H9 (cell line): ENCODE results near the gene CFAP54. TPM values are rescaled to one million over a fixed set of nuclear protein-coding genes. Genes with fewer than 3 reads are reported as not detected.

Experiments
- DNase-seq: peaks from one replicate; pipeline ENCODE4 v3.0.0-alpha.2; 2017
- H2AFZ ChIP-seq: one replicate; pipeline ENCODE4 v1.6.1; 2013; ENCODE audit warnings: mild to moderate bottlenecking, low read length, control low read depth, moderate library complexity
- H2AK5ac ChIP-seq: 2 replicates; pipeline ENCODE4 v1.6.1; 2013; ENCODE audit warnings: low read length, control low read depth, mixed read lengths; ENCODE audit not compliant: insufficient read length
- H2BK120ac ChIP-seq: one replicate; pipeline ENCODE4 v1.6.1; 2013; ENCODE audit warnings: low read depth, mild to moderate bottlenecking, low read length, control low read depth, inconsistent platforms; ENCODE audit not compliant: poor library complexity, severe bottlenecking
- H2BK12ac ChIP-seq: 2 replicates; pipeline ENCODE4 v1.6.1; 2013; ENCODE audit warnings: low read length, control low read depth, mixed read lengths, low read depth; ENCODE audit not compliant: insufficient read length
- H2BK15ac ChIP-seq: 2 replicates; pipeline ENCODE4 v1.6.1; 2013; ENCODE audit warnings: low read depth, low read length, control low read depth
- H2BK20ac ChIP-seq: one replicate; pipeline ENCODE4 v1.6.1; 2013; ENCODE audit warnings: low read depth, mild to moderate bottlenecking, low read length, control low read depth, inconsistent platforms; ENCODE audit not compliant: poor library complexity, severe bottlenecking
- H2BK5ac ChIP-seq: 2 replicates; pipeline ENCODE4 v1.6.1; 2013; ENCODE audit warnings: low read length, control low read depth, mixed read lengths; ENCODE audit not compliant: insufficient read length
- H3K14ac ChIP-seq: 2 replicates; pipeline ENCODE4 v1.6.1; 2013; ENCODE audit warnings: low read length, control low read depth; ENCODE audit not compliant: insufficient read depth
- H3K18ac ChIP-seq: 2 replicates; pipeline ENCODE4 v1.6.1; 2013; ENCODE audit warnings: low read depth, mild to moderate bottlenecking, mixed read lengths, low read length, control low read depth; ENCODE audit not compliant: insufficient read length
- H3K23ac ChIP-seq: 2 replicates; pipeline ENCODE4 v1.6.1; 2013; ENCODE audit warnings: low read length, control low read depth, mixed read lengths, low read depth; ENCODE audit not compliant: insufficient read length
- H3K23me2 ChIP-seq: 2 replicates; pipeline ENCODE4 v1.6.1; 2013; ENCODE audit warnings: low read depth, mild to moderate bottlenecking, mixed read lengths, low read length, control low read depth; ENCODE audit not compliant: insufficient read length, poor library complexity, severe bottlenecking
- H3K27ac ChIP-seq: 2 replicates; pipeline ENCODE4 v1.5.1; 2013; ENCODE audit warnings: low read length, control low read depth, mixed read lengths, low read depth; ENCODE audit not compliant: insufficient read length
- H3K27me3 ChIP-seq: 2 replicates; pipeline ENCODE4 v1.6.1; 2013; ENCODE audit warnings: low read length, control low read depth, inconsistent platforms; ENCODE audit not compliant: insufficient read depth
- H3K4ac ChIP-seq: 2 replicates; pipeline ENCODE4 v1.6.1; 2013; ENCODE audit warnings: low read depth, mild to moderate bottlenecking, control low read depth, inconsistent platforms, low read length, moderate library complexity
- H3K4me1 ChIP-seq: 2 replicates; pipeline ENCODE4 v1.6.1; 2013; ENCODE audit warnings: low read length, control low read depth, inconsistent platforms; ENCODE audit not compliant: insufficient read depth
- H3K4me2 ChIP-seq: 2 replicates; pipeline ENCODE4 v1.6.1; 2013; ENCODE audit warnings: low read length, control low read depth, mixed read lengths; ENCODE audit not compliant: insufficient read length, insufficient read depth
- H3K56ac ChIP-seq: 2 replicates; pipeline ENCODE4 v1.6.1; 2013; ENCODE audit warnings: low read depth, mild to moderate bottlenecking, mixed read lengths, low read length, control low read depth; ENCODE audit not compliant: insufficient read length
- H3K79me1 ChIP-seq: 2 replicates; pipeline ENCODE4 v1.6.1; 2013; ENCODE audit warnings: low read depth, mild to moderate bottlenecking, moderate library complexity, low read length, control low read depth, inconsistent platforms; ENCODE audit not compliant: insufficient read depth, poor library complexity, severe bottlenecking
- H3K79me2 ChIP-seq: 2 replicates; pipeline ENCODE4 v1.6.1; 2013; ENCODE audit warnings: low read length, control low read depth, inconsistent platforms; ENCODE audit not compliant: insufficient read depth
- H3K9ac ChIP-seq: 2 replicates; pipeline ENCODE4 v1.6.1; 2013; ENCODE audit warnings: low read length, control low read depth, mixed read lengths; ENCODE audit not compliant: insufficient read length; ENCODE audit errors: extremely low read depth
- H3K9me3 ChIP-seq: one replicate; pipeline ENCODE4 v1.6.1; 2013; ENCODE audit warnings: low read depth, low read length, inconsistent platforms; ENCODE audit not compliant: control insufficient read depth
- H3T11ph ChIP-seq: one replicate; pipeline ENCODE4 v1.6.1; 2013; ENCODE audit warnings: mild to moderate bottlenecking, low read length, control low read depth, inconsistent platforms
- H4K20me1 ChIP-seq: one replicate; pipeline ENCODE4 v1.6.1; 2013; ENCODE audit not compliant: control insufficient read depth, insufficient read length, insufficient read depth
- H4K5ac ChIP-seq: 2 replicates; pipeline ENCODE4 v1.6.1; 2013; ENCODE audit warnings: low read depth, mild to moderate bottlenecking, mixed read lengths, low read length, control low read depth; ENCODE audit not compliant: insufficient read length
- H4K8ac ChIP-seq: replicated peaks from 2 replicates; pipeline ENCODE4 v1.6.1; 2013; ENCODE audit warnings: low read length, control low read depth, mixed read lengths, low read depth; ENCODE audit not compliant: insufficient read length
- H4K91ac ChIP-seq: 2 replicates; pipeline ENCODE4 v1.6.1; 2013; ENCODE audit warnings: low read depth, mild to moderate bottlenecking, moderate library complexity, mixed read lengths, low read length, control low read depth; ENCODE audit not compliant: insufficient read length
- H3K27ac Mint-ChIP-seq, 3 experiments: 2 replicates in 2 of 3; 3 replicates in 1 of 3; pipeline ENCODE4 v1.8.0; 2020 to 2021; ENCODE audit warnings: mixed read lengths in 3 of 3, mild to moderate bottlenecking in 1 of 3, moderate library complexity in 1 of 3
- H3K27me3 Mint-ChIP-seq: 2 replicates; pipeline ENCODE4 v1.8.0; 2021; ENCODE audit warnings: low read depth, mild to moderate bottlenecking, moderate library complexity, mixed read lengths
- H3K36me3 Mint-ChIP-seq, 3 experiments: 2 replicates in 2 of 3; 3 replicates in 1 of 3; pipeline ENCODE4 v1.8.0; 2020 to 2021; ENCODE audit warnings: low read depth in 3 of 3, mixed read lengths in 3 of 3; ENCODE audit not compliant: insufficient read depth in 1 of 3
- H3K4me1 Mint-ChIP-seq, 2 experiments: 2 replicates each; pipeline ENCODE4 v1.8.0; 2020; ENCODE audit warnings: mixed read lengths in 2 of 2
- H3K4me3 Mint-ChIP-seq, 2 experiments: 2 replicates in 1 of 2; 3 replicates in 1 of 2; pipeline ENCODE4 v1.8.0; 2020 to 2021; ENCODE audit warnings: mild to moderate bottlenecking in 2 of 2, mixed read lengths in 2 of 2, moderate library complexity in 1 of 2
- H3K9me3 Mint-ChIP-seq, 2 experiments: 2 replicates in 1 of 2; 3 replicates in 1 of 2; pipeline ENCODE4 v1.8.0; 2020; ENCODE audit warnings: mild to moderate bottlenecking in 2 of 2, mixed read lengths in 2 of 2, moderate library complexity in 1 of 2
- WGBS: extraction: QIAGEN DNeasy Blood & Tissue Kit; methylation state at CpG from one replicate; pipeline ENCODE4 v1.1.7; 2013; ENCODE audit warnings: missing lambda C conversion rate, low lambda C conversion rate, mixed read lengths; ENCODE audit not compliant: insufficient read length; ENCODE audit errors: extremely low coverage; 5-methylcytosine and 5-hydroxymethylcytosine counted together
- total RNA-seq: library from RNA; stranded (reverse); gene quantifications from 2 replicates; pipeline ENCODE4 v1.2.1, GENCODE V29; 2021
- TF ChIP-seq, protein P1 (sequence below): fragments of 200-600 bp; sonication (generic); conservative IDR thresholded peaks from 3 replicates; pipeline ENCODE4 v1.8.0; 2021; ENCODE audit warnings: antibody characterized with exemption, mild to moderate bottlenecking

Gene CFAP54
- total RNA-seq, 1 experiment from 2014 or later, result 0.24 TPM

DNA sequence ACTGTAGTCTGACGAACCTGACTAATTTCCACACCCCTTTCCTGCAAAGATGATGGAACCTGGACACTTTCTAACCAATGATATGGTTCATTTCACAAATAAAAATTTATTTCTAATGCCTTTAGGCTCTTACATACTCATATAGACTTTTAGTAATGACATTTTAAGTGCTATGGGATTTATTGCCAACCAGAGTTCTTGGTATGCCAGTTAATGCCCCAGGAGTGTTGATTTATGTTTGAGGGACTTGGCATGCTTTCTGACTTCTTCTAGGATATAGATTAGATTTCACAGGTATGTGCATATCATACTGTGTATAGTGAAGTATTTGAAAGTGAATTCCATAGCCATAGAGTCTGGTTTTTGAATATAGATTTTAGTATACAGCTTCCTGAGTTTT is 159.5 kb downstream of the CFAP54 start:
- H4K5ac ChIP-seq, result no peak overlapping the region
- H3K9me3 Mint-ChIP-seq, result peaks cover 3 to 10% of the 10 kb centered on the region in 2 experiments; a peak in 4 of 5 replicates

More for the DNA sequence above, 159.5 kb downstream of the CFAP54 start:
- H2BK15ac ChIP-seq, result no peak overlapping the region
- no peak overlapping the region for H3K56ac ChIP-seq
- no peak overlapping the region for H2BK20ac ChIP-seq
- H4K91ac ChIP-seq, result no peak overlapping the region
- H3K9ac ChIP-seq, result no peak overlapping the region
- H3K79me2 ChIP-seq, result no peaks in the 10 kb centered on the region
- no peak overlapping the region for H2BK5ac ChIP-seq
- H3K23ac ChIP-seq, result no peak overlapping the region
- no peaks in the 10 kb centered on the region; the same call in 1 of the 2 replicates for H3K4me1 ChIP-seq
- no peak overlapping the region for H3T11ph ChIP-seq
- no peak overlapping the region for H3K4ac ChIP-seq
- no peak overlapping the region for H4K8ac ChIP-seq
- no peak overlapping the region for H3K18ac ChIP-seq
- H3K27me3 ChIP-seq, result no peaks in the 10 kb centered on the region
- Mint-ChIP-seq H3K36me3 (0 out of 7 replicates have a peak, but pooled peaks cover 0 to 1% (median 0%) of the 10 kb centered on the region in 3 experiments), H3K27me3 (no peaks in the 10 kb centered on the region), H3K4me3 (no peak overlapping the region), H3K4me1 (0 out of 4 replicates have a peak, but pooled peaks cover 2% of the 10 kb centered on the region in 2 experiments), H3K27ac (no peak overlapping the region)
- DNase-seq, result no peak
- no peak overlapping the region for H2AFZ ChIP-seq
- no peaks in the 10 kb centered on the region for H3K79me1 ChIP-seq
- no peak overlapping the region for H3K27ac ChIP-seq
- no peaks in the 10 kb centered on the region for H3K9me3 ChIP-seq
- no peak overlapping the region for H3K4me2 ChIP-seq
- no peak overlapping the region for H2BK12ac ChIP-seq
- WGBS, result no CpG with 5 or more reads among the region's 1 CpG
- H4K20me1 ChIP-seq, result no peaks in the 10 kb centered on the region
- H3K14ac ChIP-seq, result no peak overlapping the region
- no peaks in the 10 kb centered on the region for H3K23me2 ChIP-seq
- no peak overlapping the region for H2BK120ac ChIP-seq
- TF ChIP-seq, protein P1, sequence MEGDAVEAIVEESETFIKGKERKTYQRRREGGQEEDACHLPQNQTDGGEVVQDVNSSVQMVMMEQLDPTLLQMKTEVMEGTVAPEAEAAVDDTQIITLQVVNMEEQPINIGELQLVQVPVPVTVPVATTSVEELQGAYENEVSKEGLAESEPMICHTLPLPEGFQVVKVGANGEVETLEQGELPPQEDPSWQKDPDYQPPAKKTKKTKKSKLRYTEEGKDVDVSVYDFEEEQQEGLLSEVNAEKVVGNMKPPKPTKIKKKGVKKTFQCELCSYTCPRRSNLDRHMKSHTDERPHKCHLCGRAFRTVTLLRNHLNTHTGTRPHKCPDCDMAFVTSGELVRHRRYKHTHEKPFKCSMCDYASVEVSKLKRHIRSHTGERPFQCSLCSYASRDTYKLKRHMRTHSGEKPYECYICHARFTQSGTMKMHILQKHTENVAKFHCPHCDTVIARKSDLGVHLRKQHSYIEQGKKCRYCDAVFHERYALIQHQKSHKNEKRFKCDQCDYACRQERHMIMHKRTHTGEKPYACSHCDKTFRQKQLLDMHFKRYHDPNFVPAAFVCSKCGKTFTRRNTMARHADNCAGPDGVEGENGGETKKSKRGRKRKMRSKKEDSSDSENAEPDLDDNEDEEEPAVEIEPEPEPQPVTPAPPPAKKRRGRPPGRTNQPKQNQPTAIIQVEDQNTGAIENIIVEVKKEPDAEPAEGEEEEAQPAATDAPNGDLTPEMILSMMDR, result no peak
- no peak overlapping the region for H2AK5ac ChIP-seq
